HG03565 (cell line): Measurements from ENCODE around the gene IL1RAPL1.

ENCODE experiments used
- ATAC-seq: cut with Tn5 transposase; IDR thresholded peaks from one replicate; pipeline ENCODE4 v1.9.1; 2021; ENCODE audit warnings: mild to moderate bottlenecking, moderate library complexity; ENCODE audit not compliant: unreplicated experiment

The IL1RAPL1 gene

GRCh38 chrX:28625223-28625622 lies 38.0 kb downstream of the IL1RAPL1 start:
- ATAC-seq: no peak

- no peak for ATAC-seq
Measured at GRCh38 chrX:28626515-28626914, 39.3 kb downstream of the IL1RAPL1 start.

GRCh38 chrX:28628120-28628519 lies 40.9 kb downstream of the IL1RAPL1 start:
- no peak for ATAC-seq

- ATAC-seq: no peak
Measured at GRCh38 chrX:28638775-28639174, 51.5 kb downstream of the IL1RAPL1 start.

- ATAC-seq: no peak
Measured at GRCh38 chrX:28639451-28639850, 52.2 kb downstream of the IL1RAPL1 start.

GRCh38 chrX:28649541-28649940 lies 62.3 kb downstream of the IL1RAPL1 start:
- no peak for ATAC-seq

GRCh38 chrX:28651186-28651585 lies 63.9 kb downstream of the IL1RAPL1 start:
- no peak for ATAC-seq

- ATAC-seq: no peak
Measured at GRCh38 chrX:28659269-28659668, 72.0 kb downstream of the IL1RAPL1 start.

GRCh38 chrX:28665778-28666177 lies 78.5 kb downstream of the IL1RAPL1 start:
- no peak for ATAC-seq

GRCh38 chrX:28668303-28668702 lies 81.1 kb downstream of the IL1RAPL1 start:
- ATAC-seq: no peak

GRCh38 chrX:28668957-28669356 lies 81.7 kb downstream of the IL1RAPL1 start:
- ATAC-seq: no peak

- ATAC-seq: no peak
Measured at GRCh38 chrX:28670074-28670473, 82.8 kb downstream of the IL1RAPL1 start.

- ATAC-seq: no peak
Measured at GRCh38 chrX:28675173-28675572, 87.9 kb downstream of the IL1RAPL1 start.

GRCh38 chrX:28693101-28693500 lies 105.9 kb downstream of the IL1RAPL1 start:
- no peak for ATAC-seq

- no peak for ATAC-seq
Measured at GRCh38 chrX:28697732-28698131, 110.5 kb downstream of the IL1RAPL1 start.

- no peak for ATAC-seq
Measured at GRCh38 chrX:28701222-28701621, 114.0 kb downstream of the IL1RAPL1 start.

- no peak for ATAC-seq
Measured at GRCh38 chrX:28706964-28707363, 119.7 kb downstream of the IL1RAPL1 start.

GRCh38 chrX:28709421-28709820 lies 122.2 kb downstream of the IL1RAPL1 start:
- ATAC-seq: no peak

GRCh38 chrX:28717864-28718263 lies 130.6 kb downstream of the IL1RAPL1 start:
- ATAC-seq: no peak

GRCh38 chrX:28718450-28718849 lies 131.2 kb downstream of the IL1RAPL1 start:
- ATAC-seq: no peak

- ATAC-seq: no peak
Measured at GRCh38 chrX:28719620-28720019, 132.4 kb downstream of the IL1RAPL1 start.

- ATAC-seq: no peak
Measured at GRCh38 chrX:28752330-28752729, 165.1 kb downstream of the IL1RAPL1 start.

- no peak for ATAC-seq
Measured at GRCh38 chrX:28756175-28756574, 168.9 kb downstream of the IL1RAPL1 start.

GRCh38 chrX:28756647-28757046 lies 169.4 kb downstream of the IL1RAPL1 start:
- no peak for ATAC-seq
